Lower leg skin (tissue), 4 donors: ENCODE measurements around the gene SLC9C2. TPM values are rescaled to one million over a fixed set of nuclear protein-coding genes. Genes with fewer than 3 reads are reported as not detected.
"Not testable (repeated sequence)": the region's sequence is repeated elsewhere in the genome, so short reads cannot be mapped to it uniquely, and the experiment has no call there.

Experiments
- DNase-seq, 2 donors: peaks; one replicate each; pipeline ENCODE4 v3.0.0-alpha.2; 2019; ENCODE audit warnings: low spot score in 2 of 2
- H3K4me3 ChIP-seq: fragments of 200-600 bp; sonication (generic); 2 replicates; pipeline ENCODE4 v1.5.1; 2017; ENCODE audit warnings: mild to moderate bottlenecking, low read depth; ENCODE audit not compliant: poor library complexity, severe bottlenecking
- POLR2A ChIP-seq, 2 donors: fragments of 450-650 bp; IDR thresholded peaks; one replicate each; pipeline ENCODE4 v1.6.1; 2016 to 2017; ENCODE audit warnings: antibody characterized with exemption in 2 of 2, mild to moderate bottlenecking in 1 of 2, moderate library complexity in 1 of 2
- WGBS, 2 donors: methylation state at CpG; one replicate each; pipeline ENCODE4 v1.1.5; 2018; 5-methylcytosine and 5-hydroxymethylcytosine counted together
- intact Hi-C: fragments of 100-400 bp; cut with DNase I; formaldehyde crosslinking; loops from one replicate; pipeline ENCODE4 v1.15.0; 2023; ENCODE audit warnings: low total_unique reads
- total RNA-seq, 4 donors: library from RNA; depleted of rRNA; stranded (reverse); fragments of >200 nt; gene quantifications; one replicate each; pipeline ENCODE4 v1.1.0, GENCODE V29; 2016
- TF ChIP-seq, protein P1 (sequence below), 3 donors: fragments of 450-650 bp; IDR thresholded peaks; one replicate each; pipeline ENCODE4 v1.5.1; 2016; ENCODE audit warnings: antibody characterized with exemption in 3 of 3, mild to moderate bottlenecking in 3 of 3, moderate library complexity in 2 of 3

The SLC9C2 gene
- total RNA-seq, 4 donors from 2014 or later, result not detected

DNA sequence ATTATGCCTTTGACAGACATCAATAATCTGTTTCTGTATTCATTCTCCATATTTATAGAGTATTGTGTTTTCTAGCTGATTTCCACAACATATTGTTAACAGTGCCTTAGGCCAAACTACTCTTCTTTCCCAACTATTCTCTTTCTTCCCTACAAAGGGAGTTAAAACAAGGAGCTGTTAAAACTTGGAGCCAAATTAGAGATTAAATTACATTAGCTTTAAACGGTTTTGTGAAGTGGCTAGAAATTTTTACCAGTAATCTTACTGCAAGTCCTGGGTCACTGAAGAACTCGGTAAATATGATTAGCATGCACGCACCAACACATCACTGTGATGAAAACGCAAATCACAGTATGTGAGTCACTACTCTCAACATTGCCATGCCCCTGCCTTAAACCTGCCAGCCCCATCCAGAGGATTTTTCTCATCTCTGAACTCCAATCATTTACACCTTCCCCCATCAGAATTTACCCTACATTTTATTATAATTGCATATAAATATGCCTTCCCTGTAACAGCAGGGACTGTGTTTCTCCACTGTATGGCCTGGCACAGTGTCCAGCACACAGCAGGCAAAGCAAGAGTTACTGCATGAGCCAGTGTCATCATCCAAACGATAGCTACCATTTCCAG, 127.2 kb downstream of the SLC9C2 start:
- no peak overlapping the region for H3K4me3 ChIP-seq
- 24 to 34% methylated on average over 5 of the region's 5 CpGs for WGBS, 2 donors
- no peak for DNase-seq
- no peak for TF ChIP-seq POLR2A (IDR thresholded peaks at IDR 0.05)
- TF ChIP-seq, protein P1, sequence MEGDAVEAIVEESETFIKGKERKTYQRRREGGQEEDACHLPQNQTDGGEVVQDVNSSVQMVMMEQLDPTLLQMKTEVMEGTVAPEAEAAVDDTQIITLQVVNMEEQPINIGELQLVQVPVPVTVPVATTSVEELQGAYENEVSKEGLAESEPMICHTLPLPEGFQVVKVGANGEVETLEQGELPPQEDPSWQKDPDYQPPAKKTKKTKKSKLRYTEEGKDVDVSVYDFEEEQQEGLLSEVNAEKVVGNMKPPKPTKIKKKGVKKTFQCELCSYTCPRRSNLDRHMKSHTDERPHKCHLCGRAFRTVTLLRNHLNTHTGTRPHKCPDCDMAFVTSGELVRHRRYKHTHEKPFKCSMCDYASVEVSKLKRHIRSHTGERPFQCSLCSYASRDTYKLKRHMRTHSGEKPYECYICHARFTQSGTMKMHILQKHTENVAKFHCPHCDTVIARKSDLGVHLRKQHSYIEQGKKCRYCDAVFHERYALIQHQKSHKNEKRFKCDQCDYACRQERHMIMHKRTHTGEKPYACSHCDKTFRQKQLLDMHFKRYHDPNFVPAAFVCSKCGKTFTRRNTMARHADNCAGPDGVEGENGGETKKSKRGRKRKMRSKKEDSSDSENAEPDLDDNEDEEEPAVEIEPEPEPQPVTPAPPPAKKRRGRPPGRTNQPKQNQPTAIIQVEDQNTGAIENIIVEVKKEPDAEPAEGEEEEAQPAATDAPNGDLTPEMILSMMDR (IDR thresholded peaks at IDR 0.05), result no peak
- intact Hi-C loops, result no loop called here

DNA sequence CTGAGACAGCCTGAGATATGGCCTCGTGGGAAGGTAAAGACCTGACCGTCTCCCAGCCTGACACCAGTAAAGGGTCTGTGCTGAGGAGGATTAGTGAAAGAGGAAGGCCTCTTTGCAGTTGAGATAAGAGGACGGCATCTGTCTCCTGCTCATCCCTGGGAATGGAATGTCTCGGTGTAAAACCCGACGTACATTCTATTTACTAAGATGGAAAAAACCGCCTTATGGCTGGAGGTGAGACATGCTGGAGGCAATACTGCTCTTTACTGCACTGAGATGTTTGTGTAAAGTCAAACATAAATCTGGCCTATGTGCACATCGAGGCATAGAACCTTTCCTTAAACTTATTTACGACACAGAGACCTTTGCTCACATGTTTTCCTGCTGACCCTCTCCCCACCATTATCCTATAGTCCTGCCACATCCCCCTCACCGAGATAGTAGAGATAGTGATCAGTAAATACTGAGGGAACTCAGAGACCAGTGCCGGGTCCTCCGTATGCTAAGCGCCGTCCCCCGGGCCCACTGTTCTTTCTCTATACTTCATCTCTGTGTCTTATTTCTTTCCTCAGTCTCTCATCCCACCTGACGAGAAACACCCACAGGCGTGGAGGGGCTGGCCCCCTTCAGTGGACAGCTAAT, 128.0 kb downstream of the SLC9C2 start:
- WGBS, 2 donors, result 83 to 85% methylated on average over 17 of the region's 17 CpGs
- H3K4me3 ChIP-seq, intact Hi-C loops, DNase-seq: not testable (repeated sequence)

DNA sequence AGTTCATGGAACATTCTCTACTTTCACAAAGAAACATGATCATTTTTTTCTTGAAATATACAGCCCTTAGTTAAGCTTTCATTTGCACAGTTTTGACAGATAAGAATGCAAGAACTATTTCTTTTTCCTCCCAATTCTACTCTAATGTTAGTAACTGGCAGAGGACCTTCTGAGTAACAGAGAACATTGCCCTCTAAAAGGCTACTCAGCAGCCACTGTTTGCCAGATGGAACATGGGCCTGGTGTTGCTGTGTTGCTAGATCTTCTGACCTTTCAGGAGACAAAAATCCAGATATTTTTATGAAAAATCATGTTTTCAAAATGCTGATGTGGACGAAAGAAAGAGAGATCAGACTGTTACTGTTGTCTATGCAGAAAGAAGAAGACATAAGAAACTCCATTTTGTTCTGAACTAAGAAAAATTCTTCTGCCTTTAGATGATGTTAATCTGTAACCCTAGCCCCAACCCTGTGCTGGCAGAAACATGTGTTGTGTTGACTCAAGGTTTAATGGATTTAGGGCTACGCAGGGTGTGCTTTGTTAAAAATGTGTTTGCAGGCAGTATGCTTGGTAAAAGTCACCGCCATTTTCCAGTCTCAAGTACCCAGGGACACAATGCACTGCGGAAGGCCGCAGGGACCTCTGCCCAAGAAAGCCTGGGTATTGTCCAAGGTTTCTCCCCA, 128.6 kb downstream of the SLC9C2 start:
- intact Hi-C loops, result no loop called here
- WGBS, 2 donors, result 86 to 98% methylated on average over 5 of the region's 5 CpGs
- no peak for DNase-seq
- H3K4me3 ChIP-seq, result no peak overlapping the region
- TF ChIP-seq, protein P1 (IDR thresholded peaks at IDR 0.05), result no peak
- no peak for TF ChIP-seq POLR2A (IDR thresholded peaks at IDR 0.05)

DNA sequence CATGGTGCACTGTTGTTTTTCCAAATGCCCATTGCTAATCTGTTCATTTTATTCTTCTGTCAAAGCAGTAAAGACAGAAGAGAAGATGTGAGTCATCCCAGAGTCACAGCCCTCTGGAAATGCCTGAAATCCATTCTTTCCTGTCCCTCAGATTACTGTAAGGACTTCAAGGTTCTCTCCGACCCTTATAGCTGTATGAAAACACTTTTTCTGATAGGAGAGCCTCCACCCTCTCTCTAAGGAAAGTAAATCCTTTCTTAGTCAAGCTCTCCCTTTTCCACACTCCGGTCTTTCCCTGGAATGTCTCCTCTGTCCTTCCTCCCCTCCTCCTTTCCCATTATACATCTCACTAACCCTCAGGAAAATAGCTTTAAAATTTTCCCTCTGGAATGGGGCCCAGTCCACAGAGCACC, 129.3 kb downstream of the SLC9C2 start:
- no peak overlapping the region for H3K4me3 ChIP-seq
- DNase-seq, result no peak
- intact Hi-C loops, result no loop called here
- 75 to 76% methylated on average over 2 of the region's 2 CpGs for WGBS, 2 donors
- TF ChIP-seq, protein P1 (IDR thresholded peaks at IDR 0.05), result no peak
- no peak for TF ChIP-seq POLR2A (IDR thresholded peaks at IDR 0.05)

DNA sequence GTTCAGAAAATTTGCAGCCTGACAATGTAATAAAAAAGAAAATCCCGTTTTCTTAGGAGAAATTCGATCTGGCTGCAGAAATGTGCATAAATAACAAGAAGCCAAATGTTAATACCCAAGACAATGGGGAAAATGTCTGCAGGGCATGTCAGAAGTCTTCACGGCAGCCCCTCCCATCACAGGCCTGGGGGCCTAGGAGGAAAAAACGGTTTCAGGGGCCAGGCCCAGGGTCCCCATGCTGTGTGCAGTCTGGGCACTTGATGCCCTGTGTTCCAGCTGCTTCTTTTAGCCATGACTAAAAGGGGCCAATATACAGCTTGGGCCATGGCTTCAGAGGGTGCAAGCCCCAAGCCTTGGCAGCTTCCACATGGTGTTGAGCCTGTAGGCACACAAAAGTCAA, 132.3 kb downstream of the SLC9C2 start:
- no peak for DNase-seq
- WGBS, 2 donors, result 94% methylated on average over 4 of the region's 4 CpGs
- intact Hi-C loops, result no loop called here
- no peak overlapping the region for H3K4me3 ChIP-seq
- TF ChIP-seq, protein P1 (IDR thresholded peaks at IDR 0.05), result no peak
- no peak for TF ChIP-seq POLR2A (IDR thresholded peaks at IDR 0.05)

DNA sequence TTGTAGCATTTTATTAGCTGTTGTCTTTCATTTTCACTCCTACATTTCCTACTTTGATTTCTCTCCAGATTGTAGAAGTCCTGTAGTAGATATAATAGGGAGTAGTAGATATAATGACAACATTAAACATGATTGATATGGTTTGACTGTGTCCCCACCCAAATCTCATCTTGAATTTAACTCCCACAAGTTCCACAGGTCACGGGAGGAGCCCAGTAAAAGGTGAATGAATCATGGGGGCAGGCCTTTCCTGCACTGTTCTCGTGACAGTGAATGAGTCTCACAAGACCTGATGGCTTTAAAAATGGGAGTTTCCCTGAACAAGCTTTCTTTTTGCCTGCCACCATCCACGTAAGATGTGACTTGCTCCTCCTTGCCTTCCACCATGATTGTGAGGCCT, 133.2 kb downstream of the SLC9C2 start:
- WGBS, 2 donors, result 88% methylated on average over 3 of the region's 3 CpGs
- intact Hi-C loops, result no loop called here
- no peak for TF ChIP-seq POLR2A (IDR thresholded peaks at IDR 0.05)
- TF ChIP-seq, protein P1 (IDR thresholded peaks at IDR 0.05), result no peak
- H3K4me3 ChIP-seq, result no peak overlapping the region
- no peak for DNase-seq
